Thoracic aorta (tissue), 2 donors: Measurements from ENCODE around the gene SCAMP4. TPM values are rescaled to one million over a fixed set of nuclear protein-coding genes. Genes with fewer than 3 reads are reported as not detected.
A peak's percentile ranks its signal among the peaks of the same experiment; 100 is the strongest.

Experiments used
- ATAC-seq: fragments of 150-250 bp; one replicate; pipeline ENCODE4 v1.8.0; 2017; ENCODE audit warnings: low read depth; ENCODE audit not compliant: insufficient number of reproducible peaks, low FRiP score
- DNase-seq: peaks from one replicate; pipeline ENCODE4 v3.0.0-alpha.2; 2020; ENCODE audit warnings: low spot score
- H3K27ac ChIP-seq, 2 donors: fragments of 200-600 bp; sonication (generic); 1 replicate in 1 of 2; 2 replicates in 1 of 2; pipeline ENCODE4 v1.5.1; 2016; ENCODE audit warnings: mild to moderate bottlenecking in 2 of 2, moderate library complexity in 2 of 2
- H3K27me3 ChIP-seq: fragments of 200-600 bp; sonication (generic); replicated peaks from 2 replicates; pipeline ENCODE4 v1.6.0; 2016; ENCODE audit warnings: mild to moderate bottlenecking; ENCODE audit not compliant: insufficient read depth
- H3K36me3 ChIP-seq: fragments of 200-600 bp; sonication (generic); one replicate; pipeline ENCODE4 v1.5.1; 2016
- H3K4me1 ChIP-seq, 2 donors: fragments of 200-600 bp; sonication (generic); 1 replicate in 1 of 2; 2 replicates in 1 of 2; pipeline versions ENCODE4 v1.5.1 to v1.6.0; 2016; ENCODE audit warnings: low read depth in 2 of 2, mild to moderate bottlenecking in 1 of 2; ENCODE audit not compliant: control insufficient read depth in 1 of 2
- H3K4me3 ChIP-seq: fragments of 200-600 bp; sonication (generic); 2 replicates; pipeline ENCODE4 v1.5.1; 2016; ENCODE audit warnings: mild to moderate bottlenecking
- H3K9me3 ChIP-seq: fragments of 200-600 bp; sonication (generic); 2 replicates; pipeline ENCODE4 v1.5.1; 2016
- total RNA-seq, 2 donors: library from RNA; depleted of rRNA; stranded (reverse); fragments of >200 nt; gene quantifications; one replicate each; pipeline versions ENCODE4 v1.1.0 to v1.2.3, GENCODE V29; 2016
- TF ChIP-seq, protein P1 (sequence below): fragments of 200-600 bp; sonication (generic); IDR thresholded peaks from one replicate; pipeline ENCODE4 v1.5.1; 2019; ENCODE audit warnings: antibody characterized with exemption

Gene SCAMP4
- total RNA-seq, 2 donors from 2014 or later: 44.1 to 73.7 TPM

DNA sequence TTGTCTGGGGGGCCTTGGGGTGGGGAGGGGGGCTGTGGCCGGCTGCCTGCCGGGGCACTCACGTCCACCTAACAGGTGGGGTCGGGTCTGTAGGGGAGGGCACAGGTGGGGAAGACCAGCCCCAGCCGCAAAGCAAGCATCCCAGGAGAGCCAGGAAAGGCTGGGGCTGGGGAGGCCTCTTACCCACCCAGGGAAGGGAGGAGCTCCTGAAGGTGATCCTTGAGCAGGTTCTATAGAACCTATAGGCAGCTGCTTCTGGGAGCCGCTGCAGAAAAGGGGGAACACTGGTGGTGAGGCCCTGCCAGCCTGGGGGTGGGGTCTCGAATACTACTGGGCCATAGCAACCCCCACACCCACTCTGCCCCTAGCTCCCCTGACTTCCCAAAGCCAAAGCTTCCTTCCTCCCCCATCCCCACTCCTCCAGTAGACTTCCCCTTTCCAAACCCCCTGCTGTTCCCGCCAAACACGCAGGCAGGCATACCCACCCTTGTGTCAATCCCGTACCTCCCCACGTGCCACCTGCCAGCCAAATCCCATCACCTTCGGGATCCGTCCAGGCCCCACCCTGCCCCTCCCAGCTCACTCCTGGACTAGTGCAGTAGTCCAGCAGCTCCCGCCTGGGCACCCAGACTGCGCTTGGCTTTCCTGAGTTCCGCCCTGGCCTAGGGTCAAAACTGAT lies 47.4 kb upstream of the SCAMP4 start:
- Histone ChIP-seq H3K27ac (peak overlapping the region; percentile 38 to 75), H3K4me3 (peak overlapping the region; percentile 68), H3K27me3 (no peaks in the 10 kb centered on the region), H3K9me3 (no peaks in the 10 kb centered on the region), H3K4me1 (peaks cover 52 to 73% of the 10 kb centered on the region in 2 donors), H3K36me3 (no peaks in the 10 kb centered on the region)
- DNase-seq (no peak), ATAC-seq (no peak)
- TF ChIP-seq, protein P1, sequence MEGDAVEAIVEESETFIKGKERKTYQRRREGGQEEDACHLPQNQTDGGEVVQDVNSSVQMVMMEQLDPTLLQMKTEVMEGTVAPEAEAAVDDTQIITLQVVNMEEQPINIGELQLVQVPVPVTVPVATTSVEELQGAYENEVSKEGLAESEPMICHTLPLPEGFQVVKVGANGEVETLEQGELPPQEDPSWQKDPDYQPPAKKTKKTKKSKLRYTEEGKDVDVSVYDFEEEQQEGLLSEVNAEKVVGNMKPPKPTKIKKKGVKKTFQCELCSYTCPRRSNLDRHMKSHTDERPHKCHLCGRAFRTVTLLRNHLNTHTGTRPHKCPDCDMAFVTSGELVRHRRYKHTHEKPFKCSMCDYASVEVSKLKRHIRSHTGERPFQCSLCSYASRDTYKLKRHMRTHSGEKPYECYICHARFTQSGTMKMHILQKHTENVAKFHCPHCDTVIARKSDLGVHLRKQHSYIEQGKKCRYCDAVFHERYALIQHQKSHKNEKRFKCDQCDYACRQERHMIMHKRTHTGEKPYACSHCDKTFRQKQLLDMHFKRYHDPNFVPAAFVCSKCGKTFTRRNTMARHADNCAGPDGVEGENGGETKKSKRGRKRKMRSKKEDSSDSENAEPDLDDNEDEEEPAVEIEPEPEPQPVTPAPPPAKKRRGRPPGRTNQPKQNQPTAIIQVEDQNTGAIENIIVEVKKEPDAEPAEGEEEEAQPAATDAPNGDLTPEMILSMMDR: no peak

DNA sequence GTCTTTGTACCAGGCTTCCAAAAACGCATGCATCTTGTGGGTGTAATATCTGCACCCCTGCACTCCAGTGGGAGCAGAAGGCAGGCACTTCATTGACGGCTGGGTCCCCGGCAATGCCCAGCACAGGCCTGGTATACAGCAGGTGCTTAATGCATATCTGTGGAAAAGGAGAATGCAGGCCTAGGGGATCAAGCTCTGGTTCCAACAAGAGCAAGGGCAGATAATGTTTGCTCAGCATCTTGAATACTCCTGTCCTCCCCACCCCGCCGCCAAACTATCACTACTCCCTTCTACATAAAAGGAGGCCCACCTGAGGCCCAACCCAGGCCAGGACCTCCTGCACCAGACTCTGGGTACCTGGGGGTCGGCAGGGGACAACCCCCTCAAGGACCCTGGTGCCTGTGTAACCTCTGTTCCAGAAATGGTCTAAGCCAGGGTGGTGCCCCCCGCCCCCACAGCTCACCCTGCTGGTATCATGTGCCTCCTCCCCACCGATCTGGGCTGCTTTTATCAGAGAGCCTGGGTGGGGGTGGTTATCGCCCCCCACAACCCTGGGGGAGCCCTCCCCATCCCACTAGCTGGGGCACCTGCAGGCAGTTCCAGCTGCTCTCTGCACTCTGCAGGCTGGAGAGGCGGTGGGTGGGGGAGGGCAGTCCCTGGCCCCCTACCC lies 46.7 kb upstream of the SCAMP4 start:
- Histone ChIP-seq H3K27me3 (no peaks in the 10 kb centered on the region), H3K36me3 (no peaks in the 10 kb centered on the region), H3K4me3 (no peak overlapping the region), H3K4me1 (peaks cover 47 to 71% of the 10 kb centered on the region in 2 donors), H3K27ac (no peak overlapping the region), H3K9me3 (no peaks in the 10 kb centered on the region)
- TF ChIP-seq, protein P1: no peak
- ATAC-seq: no peak
- DNase-seq: no peak

DNA sequence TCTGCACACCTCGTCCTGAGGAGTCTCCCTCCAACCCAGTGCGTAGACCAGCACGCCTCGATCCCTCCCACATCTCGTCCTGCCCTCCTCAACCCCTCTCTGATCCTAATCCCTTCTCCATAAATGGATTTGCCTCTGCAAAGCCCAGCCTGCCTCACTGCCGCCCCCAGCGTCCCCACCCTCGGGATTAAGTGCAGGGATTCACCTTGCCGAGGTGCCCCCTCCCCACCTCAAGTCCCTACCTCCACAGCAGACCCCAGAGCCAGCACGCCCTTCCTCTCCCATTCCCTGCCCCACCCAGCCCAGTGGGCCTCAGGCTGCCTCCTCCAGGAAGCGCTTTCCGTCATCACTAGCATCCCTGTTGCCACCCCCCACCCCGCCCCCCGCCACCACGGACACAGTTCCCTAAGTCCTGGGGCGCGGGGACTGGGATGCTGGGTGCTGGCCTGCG lies 45.8 kb upstream of the SCAMP4 start:
- no peak overlapping the region for H3K4me3 ChIP-seq
- no peaks in the 10 kb centered on the region for H3K36me3 ChIP-seq
- TF ChIP-seq, protein P1: no peak
- DNase-seq (no peak), ATAC-seq (no peak)
- peaks cover 45 to 65% of the 10 kb centered on the region in 2 donors for H3K4me1 ChIP-seq
- no peaks in the 10 kb centered on the region for H3K9me3 ChIP-seq
- H3K27me3 ChIP-seq: no peaks in the 10 kb centered on the region
- H3K27ac ChIP-seq: no peak overlapping the region

DNA sequence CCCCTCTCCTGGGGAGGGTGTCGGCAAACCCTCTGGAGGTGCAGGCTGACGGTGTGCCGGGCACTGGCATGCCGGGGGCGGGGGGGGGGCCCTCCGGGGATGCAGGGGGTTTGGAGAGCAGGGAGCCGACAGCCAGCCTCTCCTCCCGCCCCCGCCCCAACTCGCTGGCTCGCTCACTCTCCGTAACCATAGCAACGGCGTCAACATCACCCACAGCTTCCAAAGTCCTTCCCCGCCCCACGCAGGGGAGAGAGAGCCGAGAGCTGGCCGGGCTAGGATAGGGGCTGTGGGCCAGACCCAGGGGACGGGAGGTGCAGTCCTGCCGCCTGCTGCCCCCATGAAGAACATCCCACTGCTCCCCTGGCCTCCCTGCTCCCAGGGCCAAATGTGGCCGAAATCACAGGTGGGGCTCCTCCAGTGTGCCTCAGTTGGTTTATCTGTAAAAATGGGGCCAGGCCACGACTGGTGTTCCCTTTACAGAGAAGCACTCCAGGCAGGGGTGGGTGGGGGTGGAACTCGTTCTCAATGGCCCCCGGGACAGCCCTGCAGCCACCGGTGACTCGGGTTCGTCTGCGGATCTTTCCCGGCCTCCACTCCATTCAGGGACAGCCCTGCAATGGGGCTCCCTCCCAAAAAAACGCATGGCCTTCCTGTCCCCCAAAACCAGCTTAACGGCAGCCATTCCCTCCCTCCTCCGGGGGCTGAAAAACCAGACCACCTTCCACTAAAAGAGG lies 45.0 kb upstream of the SCAMP4 start:
- TF ChIP-seq, protein P1: no peak
- no peaks in the 10 kb centered on the region for H3K27me3 ChIP-seq
- no peak overlapping the region for H3K4me3 ChIP-seq
- H3K27ac ChIP-seq: no peak overlapping the region
- no peaks in the 10 kb centered on the region for H3K36me3 ChIP-seq
- H3K9me3 ChIP-seq: no peaks in the 10 kb centered on the region
- H3K4me1 ChIP-seq: peaks cover 42 to 67% of the 10 kb centered on the region in 2 donors
- DNase-seq: no peak
- ATAC-seq: no peak
